ENCODE measurements around the gene FBXO2.

The FBXO2 gene, protein sequence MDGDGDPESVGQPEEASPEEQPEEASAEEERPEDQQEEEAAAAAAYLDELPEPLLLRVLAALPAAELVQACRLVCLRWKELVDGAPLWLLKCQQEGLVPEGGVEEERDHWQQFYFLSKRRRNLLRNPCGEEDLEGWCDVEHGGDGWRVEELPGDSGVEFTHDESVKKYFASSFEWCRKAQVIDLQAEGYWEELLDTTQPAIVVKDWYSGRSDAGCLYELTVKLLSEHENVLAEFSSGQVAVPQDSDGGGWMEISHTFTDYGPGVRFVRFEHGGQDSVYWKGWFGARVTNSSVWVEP

DNA sequence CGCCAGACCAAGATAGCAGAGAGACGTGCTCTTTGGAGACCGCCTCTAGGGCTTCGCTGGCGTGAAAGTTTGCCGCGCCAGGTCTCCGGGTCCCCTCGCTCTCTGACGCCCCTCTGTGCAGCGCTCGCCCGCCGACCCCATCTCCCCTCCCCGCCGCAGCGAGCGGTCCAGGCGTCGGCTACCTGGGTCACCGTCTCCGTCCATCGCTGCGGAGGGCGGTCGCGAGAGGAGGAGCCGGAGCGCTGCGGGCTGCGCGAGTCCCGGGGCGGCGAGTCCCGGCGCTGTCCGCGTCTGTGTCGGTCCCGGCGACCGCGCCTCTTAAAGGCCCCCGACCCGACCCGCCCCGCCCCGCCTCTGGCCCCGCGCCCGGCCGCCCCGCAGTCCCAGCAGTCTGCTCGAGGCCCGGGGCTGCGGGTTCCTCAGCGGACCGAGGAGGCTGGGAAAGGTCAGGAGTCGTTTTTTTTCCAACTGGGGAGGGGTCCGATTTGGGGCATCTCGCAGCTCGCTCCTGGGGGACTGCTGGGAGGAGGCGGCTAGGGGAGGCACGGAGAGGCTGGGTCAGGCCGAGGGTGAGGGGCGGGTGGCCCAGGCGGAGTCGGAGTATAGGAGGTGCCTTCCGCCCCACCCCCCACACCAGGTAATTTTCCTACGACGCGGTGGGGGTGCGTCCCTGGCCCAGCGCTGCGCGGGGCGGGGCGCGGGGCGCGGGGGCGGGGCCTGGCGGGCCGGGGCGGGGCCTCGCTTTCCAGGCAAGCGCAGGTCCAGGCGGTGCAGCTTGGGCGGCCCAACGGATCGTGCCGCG lies at the start of gene FBXO2, which contains the start of gene FBXO44:
FBXO2 (minus strand) TSS at position 293 of the 802 bp plus-strand sequence; CDS start at position 204, 89 bp downstream.
FBXO44 (plus strand) TSS at position 741 of the 802 bp plus-strand sequence. CDS start 959 bp downstream, outside the sequence.
- peak; percentile 77 for DNase-seq

DNA sequence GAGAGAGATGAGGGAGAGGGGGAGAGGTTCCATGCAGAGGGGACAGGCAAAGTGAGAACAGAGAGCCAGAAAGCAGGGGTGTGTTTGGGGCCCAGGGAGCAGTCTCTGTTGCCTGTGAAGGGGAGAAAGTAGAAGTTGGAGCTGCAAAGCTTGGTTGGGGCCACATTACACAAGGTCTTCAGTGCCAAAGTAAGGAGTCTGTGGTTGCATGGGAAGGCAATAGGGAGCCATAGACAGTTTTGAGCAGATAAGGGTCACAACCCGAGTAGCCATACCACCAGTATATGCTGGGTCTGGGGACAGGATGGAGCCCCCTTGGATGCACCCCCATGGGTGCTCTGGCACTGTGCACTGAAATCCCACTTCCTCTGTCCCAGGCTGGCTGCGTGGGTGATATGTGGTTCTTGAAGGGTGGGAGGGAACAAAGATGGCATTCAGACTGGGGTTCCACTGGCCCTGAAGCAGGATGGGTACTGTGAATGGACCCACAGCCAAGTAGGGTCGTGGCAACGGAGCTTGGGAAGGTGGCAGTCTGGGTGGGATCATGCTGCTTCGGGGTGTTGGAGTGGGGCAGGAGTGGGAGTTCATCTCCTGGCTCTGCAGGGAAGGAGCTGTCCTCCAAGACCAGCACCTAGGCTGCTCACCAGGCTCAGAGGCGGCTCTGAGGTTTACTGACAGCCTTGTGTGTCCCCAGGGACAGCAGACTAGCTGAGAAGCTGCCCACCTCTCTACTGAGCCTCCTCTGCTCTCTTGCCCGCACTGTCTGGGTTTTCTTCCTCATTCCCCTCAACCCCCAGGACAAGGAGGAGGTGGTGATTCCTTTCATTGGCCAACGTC lies 49.3 kb upstream of the FBXO2 start:
- DNase-seq = no peak

- DNase-seq = no peak
Measured at GRCh38 chr1:11701981-11702803, 48.0 kb upstream of the FBXO2 start.

- no peak for DNase-seq
Measured at GRCh38 chr1:11701551-11701961, 47.3 kb upstream of the FBXO2 start.

DNA sequence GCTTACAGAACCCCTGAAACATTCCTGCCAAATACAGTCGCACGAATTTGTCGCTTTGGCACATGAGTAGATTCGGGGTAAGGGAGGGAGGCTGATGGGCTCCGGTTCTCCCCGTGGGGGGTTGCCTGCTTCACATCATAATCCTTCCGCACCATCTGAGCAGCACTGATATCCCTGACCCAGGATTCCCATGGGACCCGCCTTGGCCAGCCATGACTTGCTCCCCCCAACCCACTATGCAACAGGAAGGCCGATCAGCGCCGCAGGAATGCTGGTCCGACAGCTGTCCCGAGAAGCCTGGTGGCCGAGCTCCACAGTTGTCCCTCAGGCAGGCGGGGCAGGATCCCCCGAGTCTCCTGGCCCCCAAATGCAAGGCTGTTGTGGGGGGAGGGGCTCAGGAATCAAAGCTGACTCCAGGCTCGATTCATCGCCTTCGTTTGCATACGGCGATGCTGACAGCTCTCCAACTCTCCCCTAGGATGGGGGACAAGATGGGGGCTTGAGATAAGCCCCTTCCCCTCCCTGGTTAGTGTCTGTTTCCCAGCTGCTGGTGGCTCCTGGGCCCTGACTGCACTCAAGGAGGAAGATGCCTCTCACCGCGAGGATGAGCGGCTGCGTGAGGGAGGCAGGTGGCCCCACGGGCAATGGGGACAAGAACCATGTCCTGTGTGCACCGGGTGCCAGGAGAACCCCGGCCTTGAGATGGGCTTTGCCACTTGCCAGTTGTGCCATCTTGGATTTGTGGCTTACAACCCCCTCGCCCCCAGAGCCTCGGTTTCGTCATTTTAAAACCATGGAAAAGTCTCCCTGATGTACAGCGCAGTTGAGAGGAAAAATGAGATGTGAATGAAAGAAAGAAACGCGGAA lies 46.6 kb upstream of the FBXO2 start:
- no peak for DNase-seq

- no peak for DNase-seq
Measured at GRCh38 chr1:11697893-11698210, 43.6 kb upstream of the FBXO2 start.

DNA sequence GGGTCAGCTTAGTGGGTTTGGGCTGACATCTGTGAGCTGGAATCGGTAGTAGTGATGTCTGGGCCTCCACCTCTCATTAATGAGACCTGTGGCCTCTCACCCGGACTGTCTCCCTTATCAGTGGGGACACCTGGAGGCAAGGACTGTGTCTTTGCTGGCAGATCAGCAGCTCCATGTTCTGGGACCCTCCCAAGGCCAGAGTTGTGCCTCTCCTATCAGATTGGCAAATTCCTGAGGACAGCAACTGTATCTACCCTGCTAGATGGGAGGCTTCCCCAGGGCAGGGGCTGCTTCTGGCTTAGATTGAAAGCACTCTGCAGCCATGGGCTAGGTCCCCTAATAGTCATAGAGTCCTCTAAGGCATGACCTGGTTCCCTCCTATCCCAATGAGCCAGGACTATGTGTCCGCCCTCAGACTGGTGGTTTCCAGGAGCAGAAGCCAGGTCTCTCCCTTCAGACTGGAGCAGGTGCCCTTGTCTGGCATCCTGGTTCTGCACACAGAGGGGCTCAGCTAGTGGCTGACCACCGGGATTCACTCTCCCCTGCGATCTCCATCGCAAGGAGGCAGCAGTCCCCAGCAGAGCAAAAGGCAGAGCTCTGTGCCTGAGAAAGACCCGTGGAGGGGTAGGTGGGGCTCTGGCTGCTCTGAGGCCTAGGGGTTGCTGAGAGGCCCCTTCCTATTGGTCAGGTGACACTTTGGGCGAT lies 43.1 kb upstream of the FBXO2 start:
- no peak for DNase-seq

GRCh38 chr1:11695861-11696260 lies 41.6 kb upstream of the FBXO2 start:
- no peak for DNase-seq

DNA sequence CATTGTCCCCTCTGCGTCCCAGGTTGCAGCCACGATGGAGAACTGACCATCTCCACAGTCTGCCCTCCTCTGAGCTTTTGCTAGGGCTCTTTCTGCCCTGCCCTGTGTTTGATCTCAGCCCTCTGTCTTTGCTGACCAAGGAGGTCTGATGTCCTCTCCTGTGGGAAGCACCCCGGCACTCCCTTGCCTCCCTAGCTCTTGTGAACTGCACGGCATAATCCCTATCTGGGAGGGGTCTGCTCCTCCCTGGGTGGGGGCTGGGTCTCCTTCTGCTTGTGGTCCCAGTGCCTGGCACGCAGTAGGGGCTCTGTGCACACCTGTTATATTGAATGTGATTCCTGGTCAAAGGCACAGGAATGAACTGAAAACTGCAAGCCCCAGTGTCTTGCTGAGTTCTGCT lies 39.7 kb upstream of the FBXO2 start:
- no peak for DNase-seq

GRCh38 chr1:11693024-11693590 lies 38.9 kb upstream of the FBXO2 start:
- DNase-seq = no peak

DNA sequence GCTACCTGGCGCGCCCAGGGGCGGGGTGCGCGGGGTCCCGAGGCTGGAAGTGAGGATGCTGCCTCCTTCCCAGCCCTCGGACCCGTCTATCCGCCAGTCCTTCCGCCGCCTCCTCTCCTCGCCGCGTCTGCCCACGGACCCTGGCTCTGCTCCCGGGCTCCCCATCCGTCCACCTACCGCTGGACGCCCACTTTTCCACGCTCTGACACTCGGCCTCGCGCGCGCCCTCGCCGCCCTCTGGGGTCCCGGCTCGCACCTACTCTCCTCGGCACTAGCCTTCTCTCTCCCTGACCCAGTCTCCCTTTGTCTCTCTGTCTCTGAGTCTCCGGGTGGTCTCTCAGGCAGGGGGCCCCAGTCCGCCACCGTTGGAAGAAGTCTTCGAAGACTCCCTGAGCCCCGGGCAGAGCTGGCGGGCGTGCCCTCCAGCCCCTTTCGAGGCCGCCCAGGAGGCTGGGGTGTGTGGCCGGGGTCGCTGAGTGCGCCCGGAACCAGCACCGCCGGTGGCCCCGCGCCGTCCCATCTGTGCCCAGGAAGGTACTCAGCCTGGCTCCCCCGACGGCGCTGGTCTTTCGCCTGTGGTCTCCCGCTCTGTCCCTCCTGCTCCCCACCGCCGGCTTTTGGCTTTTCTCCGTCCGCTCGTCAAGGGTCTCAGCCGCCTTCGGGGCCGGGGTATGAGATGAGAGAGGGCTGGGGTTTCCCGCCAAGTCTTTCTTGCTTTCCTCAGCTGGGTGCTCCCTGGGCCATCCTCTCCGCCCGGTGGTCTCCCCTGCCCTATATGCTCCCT lies 37.9 kb upstream of the FBXO2 start:
- DNase-seq = no peak

GRCh38 chr1:11691302-11691914 lies 37.2 kb upstream of the FBXO2 start, which contains the start of gene DRAXIN:
TSS of gene DRAXIN (plus strand) at chr1:11691710. CDS start at chr1:11706259, 14,549 bp downstream.
- no peak for DNase-seq

- DNase-seq = no peak
Measured at GRCh38 chr1:11690397-11691301, 36.4 kb upstream of the FBXO2 start.

DNA sequence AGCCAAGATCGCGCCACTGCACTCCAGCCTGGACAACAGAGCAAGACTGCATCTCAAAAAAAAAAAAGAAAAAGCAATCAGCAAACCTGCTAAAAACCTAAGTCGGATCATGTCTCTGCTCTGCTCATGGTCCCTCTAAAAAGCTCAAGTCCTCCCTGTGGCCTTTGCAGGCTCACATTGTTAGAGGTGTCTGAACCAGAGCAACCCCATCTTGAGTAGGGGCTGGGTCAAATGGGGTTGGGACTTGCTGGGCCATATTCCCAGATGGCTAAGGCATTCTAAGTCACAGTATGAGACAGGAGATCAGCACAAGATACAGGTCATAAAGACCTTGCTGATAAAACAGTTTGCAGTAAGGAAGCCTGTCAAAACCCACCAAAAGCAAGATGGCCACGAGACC lies 34.3 kb upstream of the FBXO2 start:
- DNase-seq = no peak

GRCh38 chr1:11685210-11685752 lies 31.1 kb upstream of the FBXO2 start:
- no peak for DNase-seq

GRCh38 chr1:11684070-11684469 lies 29.8 kb upstream of the FBXO2 start:
- DNase-seq = no peak

- DNase-seq = no peak
Measured at GRCh38 chr1:11682799-11683198, 28.6 kb upstream of the FBXO2 start.
